AG08395 (cell line): ENCODE measurements around the gene TUBGCP6.
"Not testable (repeated sequence)": the region's sequence is repeated elsewhere in the genome, so short reads cannot be mapped to it uniquely, and the experiment has no call there.

ENCODE experiments used
- DNase-seq: peaks from one replicate; pipeline ENCODE4 v3.0.0; 2012; ENCODE audit warnings: mixed read lengths, low spot score

TUBGCP6 gene

GRCh38 chr22:50278956-50279619 is 34.3 kb upstream of the TUBGCP6 start:
- DNase-seq, result no peak

- no peak for DNase-seq
Measured at GRCh38 chr22:50278461-50278860, 33.6 kb upstream of the TUBGCP6 start.

GRCh38 chr22:50277761-50278160 is 32.9 kb upstream of the TUBGCP6 start:
- DNase-seq, result no peak

- peak; percentile 31 for DNase-seq
Measured at GRCh38 chr22:50276143-50276542, 31.3 kb upstream of the TUBGCP6 start.

GRCh38 chr22:50275181-50276055 is 30.6 kb upstream of the TUBGCP6 start:
- DNase-seq, result no peak

- no peak for DNase-seq
Measured at GRCh38 chr22:50274771-50275170, 29.9 kb upstream of the TUBGCP6 start.

GRCh38 chr22:50274311-50274710 is 29.5 kb upstream of the TUBGCP6 start:
- DNase-seq, result peak; percentile 61

- DNase-seq, result not testable (repeated sequence)
Measured at GRCh38 chr22:50273781-50274180, 29.0 kb upstream of the TUBGCP6 start.

- not testable (repeated sequence) for DNase-seq
Measured at GRCh38 chr22:50273352-50273751, 28.5 kb upstream of the TUBGCP6 start.

- no peak for DNase-seq
Measured at GRCh38 chr22:50272044-50272802, 27.4 kb upstream of the TUBGCP6 start.

- peak; percentile 74 for DNase-seq
Measured at GRCh38 chr22:50271519-50271970, 26.7 kb upstream of the TUBGCP6 start.

- DNase-seq, result peak; percentile 72
Measured at GRCh38 chr22:50270666-50271394, 26.0 kb upstream of the TUBGCP6 start.

GRCh38 chr22:50269970-50270665 is 25.3 kb upstream of the TUBGCP6 start, which contains the start of gene MAPK11:
Gene MAPK11 (minus strand): TSS chr22:50270380. CDS start chr22:50270292, 88 bp downstream.
- peak; percentile 44 for DNase-seq

GRCh38 chr22:50269573-50269969 is 24.7 kb upstream of the TUBGCP6 start:
- no peak for DNase-seq

- no peak for DNase-seq
Measured at GRCh38 chr22:50268655-50269113, 23.9 kb upstream of the TUBGCP6 start.

GRCh38 chr22:50267591-50268390 is 23.0 kb upstream of the TUBGCP6 start:
- DNase-seq, result peak; percentile 92

- DNase-seq, result no peak
Measured at GRCh38 chr22:50266994-50267393, 22.2 kb upstream of the TUBGCP6 start.

GRCh38 chr22:50264946-50265669 is 20.3 kb upstream of the TUBGCP6 start:
- no peak for DNase-seq

GRCh38 chr22:50264104-50264745 is 19.4 kb upstream of the TUBGCP6 start:
- DNase-seq, result no peak
